ENCODE data around the gene QPCT.

GRCh38 chr2:37323176-37323780, 21.2 kb upstream of the QPCT start:
- TF ChIP-seq MAX (IDR thresholded peaks at IDR 0.05; ENCODE audit: low read depth) (no peak), USF2 (IDR thresholded peaks at IDR 0.05; ENCODE audit: borderline replicate concordance, low read depth, low read length) (no peak), CTCF (IDR thresholded peaks at IDR 0.05) (no peak), EP300 (IDR thresholded peaks at IDR 0.05; ENCODE audit: borderline replicate concordance in 1 of 2, low read depth in 1 of 2, low read length in 1 of 2) (no peak), MXI1 (IDR thresholded peaks at IDR 0.05; ENCODE audit: low read depth, low read length) (no peak), ELF1 (IDR thresholded peaks at IDR 0.05) (no peak), JUND (IDR thresholded peaks at IDR 0.05) (no peak), GABPA (IDR thresholded peaks at IDR 0.05; ENCODE audit: low read depth) (no peak), REST (IDR thresholded peaks at IDR 0.05; ENCODE audit: low read depth, low read length) (no peak), ZBTB33 (IDR thresholded peaks at IDR 0.05; ENCODE audit: borderline replicate concordance, low read depth) (no peak), POLR2AphosphoS5 (IDR thresholded peaks at IDR 0.05; ENCODE audit: low read depth, low read length) (no peak), NFIC (IDR thresholded peaks at IDR 0.05; ENCODE audit: borderline replicate concordance) (no peak), EZH2phosphoT487 (IDR thresholded peaks at IDR 0.05; ENCODE audit: borderline replicate concordance, low read depth) (no peak)

Measured in SK-N-SH (cell line).